ENCODE results near the gene BMP7. TPM values are rescaled to one million over a fixed set of nuclear protein-coding genes. Genes with fewer than 3 reads are reported as not detected.

BMP7 gene
- total and polyA plus RNA-seq, 2 donors (not counting 3 experiments of a cell fraction or from before 2014, with no cell fraction given), result not detected

DNA sequence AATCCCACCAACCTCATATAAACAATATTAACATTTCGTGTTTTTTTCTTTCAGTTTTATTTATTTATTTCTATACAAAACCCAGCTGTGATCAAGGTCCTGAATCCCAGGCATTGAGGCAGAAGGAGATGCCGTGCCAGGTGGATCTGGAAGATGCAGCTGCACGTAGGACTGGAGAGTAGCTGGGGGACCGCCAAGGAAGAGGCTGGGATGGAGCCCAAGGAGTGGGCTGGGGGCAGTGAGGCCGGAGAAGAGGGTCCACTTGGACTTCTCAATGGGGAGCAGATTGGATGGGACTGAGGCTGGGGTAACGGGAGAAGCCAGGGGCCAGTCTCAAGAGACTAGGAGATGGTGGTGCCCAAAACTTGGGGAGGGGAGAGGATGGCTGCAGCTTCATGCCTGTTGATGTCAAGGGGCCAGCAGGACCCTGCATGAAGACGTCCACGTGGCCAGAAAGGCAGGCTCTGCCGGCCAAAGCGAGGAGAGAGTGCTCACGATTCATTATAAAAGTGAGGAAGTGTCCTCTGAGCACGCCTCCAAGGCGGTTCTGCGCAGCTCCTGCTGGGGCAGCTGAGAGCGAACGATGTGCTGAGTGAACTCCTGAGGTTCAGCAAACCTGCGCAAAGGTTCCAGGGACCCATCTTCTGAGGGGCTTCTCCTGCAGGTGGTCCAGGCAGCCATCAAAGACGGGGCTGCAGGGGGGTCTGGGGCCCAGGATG is 110.3 kb downstream of the BMP7 start:
- Histone ChIP-seq H3K9me1 (replicated peaks; ENCODE audit: control insufficient read depth, extremely low read depth, insufficient read depth, low read length) (no peaks in the 10 kb centered on the region), H4K20me1 (replicated peaks; ENCODE audit: control insufficient read depth, extremely low read depth, insufficient read depth, low read length) (no peaks in the 10 kb centered on the region), H3K27ac (ENCODE audit: insufficient read depth, low read depth, low read length) (no peak overlapping the region), H3K9me3 (replicated peaks; ENCODE audit: control insufficient read depth, insufficient read depth, low read length) (no peaks in the 10 kb centered on the region), H3K4me2 (ENCODE audit: insufficient read depth, low read length) (no peak overlapping the region), H3K27me3 (ENCODE audit: control insufficient read depth in 2 of 2, insufficient read depth in 2 of 2, low read length in 2 of 2) (no peaks in the 10 kb centered on the region), H3K36me3 (ENCODE audit: control insufficient read depth in 2 of 2, extremely low read depth in 1 of 2, insufficient read depth in 2 of 2, low read length in 2 of 2) (no peaks in the 10 kb centered on the region), H3K9ac (replicated peaks; ENCODE audit: extremely low read depth, insufficient read depth, low read length) (no peak overlapping the region), H2AFZ (ENCODE audit: low read depth, low read length) (no peak overlapping the region), H3K4me3 (replicated peaks in 1 of 3; ENCODE audit: insufficient read depth in 1 of 3, low read depth in 1 of 3, low read length in 3 of 3) (no peak overlapping the region), H3K4me1 (ENCODE audit: control insufficient read depth, extremely low read depth, insufficient read depth, low read length) (no peaks in the 10 kb centered on the region), H3K79me2 (ENCODE audit: control insufficient read depth, insufficient read depth, low read length) (no peaks in the 10 kb centered on the region)
- dilution Hi-C loops (cut with MboI; ENCODE audit: extremely low pct_ligation_motif_present, low sequenced_read_pairs), result no loop called here
- FAIRE-seq (no peak), DNase-seq (ENCODE audit: low read depth, low spot score) (no peak)
- ChIA-PET POLR2A (no interaction called here), CTCF (no interaction called here)
- no peak for TF ChIP-seq FOS (IDR thresholded peaks at IDR 0.05; ENCODE audit: borderline replicate concordance, insufficient read depth, low read length)
- TF ChIP-seq, protein P1, sequence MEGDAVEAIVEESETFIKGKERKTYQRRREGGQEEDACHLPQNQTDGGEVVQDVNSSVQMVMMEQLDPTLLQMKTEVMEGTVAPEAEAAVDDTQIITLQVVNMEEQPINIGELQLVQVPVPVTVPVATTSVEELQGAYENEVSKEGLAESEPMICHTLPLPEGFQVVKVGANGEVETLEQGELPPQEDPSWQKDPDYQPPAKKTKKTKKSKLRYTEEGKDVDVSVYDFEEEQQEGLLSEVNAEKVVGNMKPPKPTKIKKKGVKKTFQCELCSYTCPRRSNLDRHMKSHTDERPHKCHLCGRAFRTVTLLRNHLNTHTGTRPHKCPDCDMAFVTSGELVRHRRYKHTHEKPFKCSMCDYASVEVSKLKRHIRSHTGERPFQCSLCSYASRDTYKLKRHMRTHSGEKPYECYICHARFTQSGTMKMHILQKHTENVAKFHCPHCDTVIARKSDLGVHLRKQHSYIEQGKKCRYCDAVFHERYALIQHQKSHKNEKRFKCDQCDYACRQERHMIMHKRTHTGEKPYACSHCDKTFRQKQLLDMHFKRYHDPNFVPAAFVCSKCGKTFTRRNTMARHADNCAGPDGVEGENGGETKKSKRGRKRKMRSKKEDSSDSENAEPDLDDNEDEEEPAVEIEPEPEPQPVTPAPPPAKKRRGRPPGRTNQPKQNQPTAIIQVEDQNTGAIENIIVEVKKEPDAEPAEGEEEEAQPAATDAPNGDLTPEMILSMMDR (IDR thresholded peaks at IDR 0.05; ENCODE audit: extremely low read depth in 1 of 2, insufficient read depth in 1 of 2, low read depth in 1 of 2, low read length in 2 of 2), result no peak
- TF ChIP-seq, protein P2, sequence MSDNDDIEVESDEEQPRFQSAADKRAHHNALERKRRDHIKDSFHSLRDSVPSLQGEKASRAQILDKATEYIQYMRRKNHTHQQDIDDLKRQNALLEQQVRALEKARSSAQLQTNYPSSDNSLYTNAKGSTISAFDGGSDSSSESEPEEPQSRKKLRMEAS (IDR thresholded peaks at IDR 0.05; ENCODE audit: insufficient read depth, insufficient read length), result no peak
- no peak for TF ChIP-seq MYC (IDR thresholded peaks at IDR 0.05; ENCODE audit: low read depth, low read length)
- no peak for TF ChIP-seq EZH2 (IDR thresholded peaks at IDR 0.05; ENCODE audit: borderline replicate concordance, low read depth, low read length, severe bottlenecking)
- TF ChIP-seq JUN (IDR thresholded peaks at IDR 0.05; ENCODE audit: borderline replicate concordance, insufficient read depth, insufficient read length, low read depth), result no peak
- TF ChIP-seq POLR2A (IDR thresholded peaks at IDR 0.05; ENCODE audit: low read depth, low read length), result no peak
- TF ChIP-seq GATA2 (IDR thresholded peaks at IDR 0.05; ENCODE audit: insufficient read depth, insufficient read length, low read depth, low read length), result no peak
- TF ChIP-seq POLR2AphosphoS5 (IDR thresholded peaks at IDR 0.05; ENCODE audit: insufficient read depth, low read depth, low read length), result no peak
- intact Hi-C loops (cut with micrococcal nuclease), result no loop called here
- no TSS peak for BruUV-seq (replicated peaks)

All from endothelial cell of umbilical vein (primary cell).